GM23338 (cell line): ENCODE measurements around the gene ZNF567. TPM values are rescaled to one million over a fixed set of nuclear protein-coding genes. Genes with fewer than 3 reads are reported as not detected.

ENCODE experiments used
- ATAC-seq: fragments of 200-7000 bp; cut with Tn5 transposase; 3 replicates; pipeline ENCODE4 v1.9.1; 2020
- DNase-seq: peaks from one replicate; pipeline ENCODE4 v3.0.0-alpha.2; 2015; ENCODE audit warnings: low spot score
- H2AFZ ChIP-seq: fragments of 200-600 bp; sonication (generic); 2 replicates; pipeline ENCODE4 v1.8.0; 2016; ENCODE audit warnings: antibody characterized with exemption, mild to moderate bottlenecking, moderate library complexity
- H3F3A ChIP-seq: fragments of 200-600 bp; sonication (generic); replicated peaks from 2 replicates; pipeline ENCODE4 v1.8.0; 2017; ENCODE audit warnings: antibody characterized with exemption, mixed run types, low read depth
- H3K27ac ChIP-seq: fragments of 200-600 bp; sonication (generic); 2 replicates; pipeline ENCODE4 v1.6.1; 2016; ENCODE audit warnings: low read depth
- H3K27me3 ChIP-seq: fragments of 200-600 bp; sonication (generic); 2 replicates; pipeline ENCODE4 v1.8.0; 2016; ENCODE audit warnings: mild to moderate bottlenecking, mixed run types, moderate library complexity; ENCODE audit not compliant: insufficient read depth
- H3K36me3 ChIP-seq: fragments of 200-600 bp; sonication (generic); 2 replicates; pipeline ENCODE4 v1.8.0; 2016; ENCODE audit warnings: mild to moderate bottlenecking; ENCODE audit not compliant: insufficient read depth
- H3K4me1 ChIP-seq: fragments of 200-600 bp; sonication (generic); 2 replicates; pipeline ENCODE4 v1.8.0; 2016; ENCODE audit warnings: mild to moderate bottlenecking, moderate library complexity; ENCODE audit not compliant: insufficient read depth
- H3K4me2 ChIP-seq: fragments of 200-600 bp; sonication (generic); 2 replicates; pipeline ENCODE4 v1.7.1; 2017; ENCODE audit warnings: mixed run types
- H3K4me3 ChIP-seq: fragments of 200-600 bp; sonication (generic); 2 replicates; pipeline ENCODE4 v1.6.1; 2016; ENCODE audit warnings: mixed run types
- H3K79me2 ChIP-seq: fragments of 200-600 bp; sonication (generic); replicated peaks from 2 replicates; pipeline ENCODE4 v1.8.0; 2017; ENCODE audit warnings: mild to moderate bottlenecking; ENCODE audit not compliant: insufficient read depth
- H3K9me2 ChIP-seq: fragments of 200-600 bp; sonication (generic); 2 replicates; pipeline ENCODE4 v1.8.0; 2017; ENCODE audit not compliant: insufficient read depth
- H4K20me1 ChIP-seq: fragments of 200-600 bp; sonication (generic); replicated peaks from 2 replicates; pipeline ENCODE4 v1.8.0; 2017; ENCODE audit warnings: mild to moderate bottlenecking; ENCODE audit not compliant: insufficient read depth
- H3K27ac Mint-ChIP-seq: 2 replicates; pipeline ENCODE4 v1.8.0; 2020; ENCODE audit warnings: inconsistent platforms, mild to moderate bottlenecking, moderate library complexity, mixed read lengths
- H3K27me3 Mint-ChIP-seq: 3 replicates; pipeline ENCODE4 v1.8.0; 2022; ENCODE audit warnings: low read depth, mild to moderate bottlenecking, moderate library complexity, mixed read lengths, inconsistent platforms; ENCODE audit not compliant: insufficient read depth, poor library complexity
- H3K36me3 Mint-ChIP-seq: 3 replicates; pipeline ENCODE4 v1.8.0; 2021; ENCODE audit warnings: low read depth, mild to moderate bottlenecking, inconsistent platforms, moderate library complexity, mixed read lengths
- H3K4me1 Mint-ChIP-seq: 3 replicates; pipeline ENCODE4 v1.8.0; 2020; ENCODE audit warnings: mild to moderate bottlenecking, inconsistent platforms, mixed read lengths
- H3K4me3 Mint-ChIP-seq: 3 replicates; pipeline ENCODE4 v1.8.0; 2021; ENCODE audit warnings: moderate library complexity, mild to moderate bottlenecking, inconsistent platforms, mixed read lengths
- H3K9me3 Mint-ChIP-seq: 3 replicates; pipeline ENCODE4 v1.8.0; 2020; ENCODE audit warnings: moderate library complexity, mild to moderate bottlenecking, inconsistent platforms, mixed read lengths
- CREB1 ChIP-seq: fragments of 250-450 bp; sonication (Bioruptor Pico); IDR thresholded peaks from 2 replicates; pipeline ENCODE4 v1.5.0; 2020; ENCODE audit warnings: low read depth, mild to moderate bottlenecking, moderate library complexity
- EZH2phosphoT487 ChIP-seq: fragments of 200-600 bp; sonication (generic); IDR thresholded peaks from one replicate; pipeline ENCODE4 v1.8.1; 2018; ENCODE audit warnings: antibody characterized with exemption; ENCODE audit not compliant: unreplicated experiment
- POLR2AphosphoS5 ChIP-seq: IDR thresholded peaks from 2 replicates; pipeline ENCODE4 v1.6.1; 2016; ENCODE audit warnings: antibody characterized with exemption, low read depth
- STAT1 ChIP-seq: IDR thresholded peaks from one replicate; pipeline ENCODE4 v1.6.1; 2016; ENCODE audit warnings: antibody characterized with exemption; ENCODE audit not compliant: unreplicated experiment
- ZNF331 ChIP-seq: fragments of 250-450 bp; sonication (Bioruptor Pico); IDR thresholded peaks from 2 replicates; pipeline ENCODE4 v1.5.0; 2020; ENCODE audit warnings: low read depth, mild to moderate bottlenecking, moderate library complexity
- polyA plus RNA-seq: library from polyadenylated mRNA; unstranded; fragments of >200 nt; fragmentation: Nextera tagmentation; extraction: Ambion mirVana; gene quantifications from 2 replicates; pipeline ENCODE4 v1.2.1, GENCODE V29; 2016
- total RNA-seq: library from RNA; depleted of rRNA; stranded (reverse); fragments of >200 nt; shearing (Covaris generic); gene quantifications from 2 replicates; pipeline ENCODE4 v1.2.3, GENCODE V29; 2014; rRNA removed
- TF ChIP-seq, protein P1 (sequence below): IDR thresholded peaks from 2 replicates; pipeline ENCODE4 v1.6.1; 2016; ENCODE audit warnings: antibody characterized with exemption
- TF ChIP-seq, protein P2 (sequence below), 2 experiments: fragments of 200-600 bp in 1 of 2; sonication (generic) in 1 of 2; conservative IDR thresholded peaks; 2 replicates each; pipeline versions ENCODE4 v1.5.1 to v1.6.1; 2016 to 2017; ENCODE audit warnings: antibody characterized with exemption in 2 of 2, low read depth in 2 of 2, mild to moderate bottlenecking in 2 of 2, moderate library complexity in 1 of 2
- TF ChIP-seq, protein P3 (sequence below): fragments of 250-450 bp; sonication (Bioruptor Pico); IDR thresholded peaks from 2 replicates; pipeline ENCODE4 v1.5.0; 2020; ENCODE audit warnings: mild to moderate bottlenecking, moderate library complexity

ZNF567 gene
- total and polyA plus RNA-seq, 2 experiments from 2014 or later = 15.6 to 17.6 TPM

DNA sequence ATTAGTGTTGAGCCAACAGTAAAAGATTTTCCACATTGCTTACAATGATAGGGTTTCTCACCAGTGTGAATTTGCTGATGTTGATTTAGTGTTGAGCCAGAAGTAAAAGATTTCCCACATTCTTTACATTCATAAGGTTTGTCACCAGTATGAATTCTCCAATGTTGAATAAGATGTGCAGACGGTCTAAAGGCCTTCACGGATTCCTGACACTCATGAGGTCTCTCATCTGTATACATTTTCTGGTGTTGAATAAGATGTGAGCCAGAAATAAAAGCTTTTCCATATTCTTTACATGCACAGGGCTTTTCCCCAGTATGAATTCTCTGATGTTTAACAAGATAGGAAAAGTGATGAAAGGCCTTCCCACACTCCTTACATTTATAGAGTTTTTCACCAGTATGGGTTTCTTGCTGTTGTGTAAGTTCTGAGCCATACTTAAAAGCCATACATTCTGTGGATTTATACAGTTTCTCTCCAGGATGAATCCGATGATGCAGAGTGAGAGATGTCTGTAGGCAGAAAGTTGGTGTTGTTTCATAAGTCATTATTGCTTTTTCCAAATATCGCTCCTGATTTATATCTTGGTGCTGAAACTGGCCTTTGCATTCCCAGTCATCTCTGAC lies 62.8 kb downstream of the ZNF567 start:
- peaks cover 21% of the 10 kb centered on the region; the same call in 1 of the 2 replicates for H3F3A ChIP-seq
- Mint-ChIP-seq H3K4me1 (no peaks in the 10 kb centered on the region), H3K27ac (no peak overlapping the region), H3K9me3 (peaks cover 98% of the 10 kb centered on the region), H3K27me3 (peaks cover 7% of the 10 kb centered on the region), H3K36me3 (peaks cover 99% of the 10 kb centered on the region), H3K4me3 (no peak overlapping the region)
- H3K4me2 ChIP-seq = no peak overlapping the region
- peaks cover 97% of the 10 kb centered on the region for H3K36me3 ChIP-seq
- no peaks in the 10 kb centered on the region; the same call in 1 of the 2 replicates for H3K9me2 ChIP-seq
- peaks cover 6% of the 10 kb centered on the region; the same call in 1 of the 2 replicates for H3K27me3 ChIP-seq
- no peak overlapping the region for H2AFZ ChIP-seq
- ATAC-seq (no peak), DNase-seq (no peak)
- H4K20me1 ChIP-seq = no peaks in the 10 kb centered on the region
- H3K79me2 ChIP-seq = peaks cover 72% of the 10 kb centered on the region
- H3K4me3 ChIP-seq = peak overlapping the region; percentile 36; the same call in 1 of the 2 replicates
- H3K4me1 ChIP-seq = no peaks in the 10 kb centered on the region
- no peak overlapping the region for H3K27ac ChIP-seq
- TF ChIP-seq, protein P1, sequence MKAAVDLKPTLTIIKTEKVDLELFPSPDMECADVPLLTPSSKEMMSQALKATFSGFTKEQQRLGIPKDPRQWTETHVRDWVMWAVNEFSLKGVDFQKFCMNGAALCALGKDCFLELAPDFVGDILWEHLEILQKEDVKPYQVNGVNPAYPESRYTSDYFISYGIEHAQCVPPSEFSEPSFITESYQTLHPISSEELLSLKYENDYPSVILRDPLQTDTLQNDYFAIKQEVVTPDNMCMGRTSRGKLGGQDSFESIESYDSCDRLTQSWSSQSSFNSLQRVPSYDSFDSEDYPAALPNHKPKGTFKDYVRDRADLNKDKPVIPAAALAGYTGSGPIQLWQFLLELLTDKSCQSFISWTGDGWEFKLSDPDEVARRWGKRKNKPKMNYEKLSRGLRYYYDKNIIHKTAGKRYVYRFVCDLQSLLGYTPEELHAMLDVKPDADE = no peak
- TF ChIP-seq POLR2AphosphoS5 (no peak), CREB1 (CRISPR knock-in tag) (no peak), STAT1 (no peak), EZH2phosphoT487 (no peak), ZNF331 (CRISPR knock-in tag) (no peak)
- TF ChIP-seq, protein P2, sequence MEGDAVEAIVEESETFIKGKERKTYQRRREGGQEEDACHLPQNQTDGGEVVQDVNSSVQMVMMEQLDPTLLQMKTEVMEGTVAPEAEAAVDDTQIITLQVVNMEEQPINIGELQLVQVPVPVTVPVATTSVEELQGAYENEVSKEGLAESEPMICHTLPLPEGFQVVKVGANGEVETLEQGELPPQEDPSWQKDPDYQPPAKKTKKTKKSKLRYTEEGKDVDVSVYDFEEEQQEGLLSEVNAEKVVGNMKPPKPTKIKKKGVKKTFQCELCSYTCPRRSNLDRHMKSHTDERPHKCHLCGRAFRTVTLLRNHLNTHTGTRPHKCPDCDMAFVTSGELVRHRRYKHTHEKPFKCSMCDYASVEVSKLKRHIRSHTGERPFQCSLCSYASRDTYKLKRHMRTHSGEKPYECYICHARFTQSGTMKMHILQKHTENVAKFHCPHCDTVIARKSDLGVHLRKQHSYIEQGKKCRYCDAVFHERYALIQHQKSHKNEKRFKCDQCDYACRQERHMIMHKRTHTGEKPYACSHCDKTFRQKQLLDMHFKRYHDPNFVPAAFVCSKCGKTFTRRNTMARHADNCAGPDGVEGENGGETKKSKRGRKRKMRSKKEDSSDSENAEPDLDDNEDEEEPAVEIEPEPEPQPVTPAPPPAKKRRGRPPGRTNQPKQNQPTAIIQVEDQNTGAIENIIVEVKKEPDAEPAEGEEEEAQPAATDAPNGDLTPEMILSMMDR (conservative IDR thresholded peaks at IDR 0.05; ENCODE audit: low read depth in 2 of 2) = no peak
- TF ChIP-seq, protein P3, sequence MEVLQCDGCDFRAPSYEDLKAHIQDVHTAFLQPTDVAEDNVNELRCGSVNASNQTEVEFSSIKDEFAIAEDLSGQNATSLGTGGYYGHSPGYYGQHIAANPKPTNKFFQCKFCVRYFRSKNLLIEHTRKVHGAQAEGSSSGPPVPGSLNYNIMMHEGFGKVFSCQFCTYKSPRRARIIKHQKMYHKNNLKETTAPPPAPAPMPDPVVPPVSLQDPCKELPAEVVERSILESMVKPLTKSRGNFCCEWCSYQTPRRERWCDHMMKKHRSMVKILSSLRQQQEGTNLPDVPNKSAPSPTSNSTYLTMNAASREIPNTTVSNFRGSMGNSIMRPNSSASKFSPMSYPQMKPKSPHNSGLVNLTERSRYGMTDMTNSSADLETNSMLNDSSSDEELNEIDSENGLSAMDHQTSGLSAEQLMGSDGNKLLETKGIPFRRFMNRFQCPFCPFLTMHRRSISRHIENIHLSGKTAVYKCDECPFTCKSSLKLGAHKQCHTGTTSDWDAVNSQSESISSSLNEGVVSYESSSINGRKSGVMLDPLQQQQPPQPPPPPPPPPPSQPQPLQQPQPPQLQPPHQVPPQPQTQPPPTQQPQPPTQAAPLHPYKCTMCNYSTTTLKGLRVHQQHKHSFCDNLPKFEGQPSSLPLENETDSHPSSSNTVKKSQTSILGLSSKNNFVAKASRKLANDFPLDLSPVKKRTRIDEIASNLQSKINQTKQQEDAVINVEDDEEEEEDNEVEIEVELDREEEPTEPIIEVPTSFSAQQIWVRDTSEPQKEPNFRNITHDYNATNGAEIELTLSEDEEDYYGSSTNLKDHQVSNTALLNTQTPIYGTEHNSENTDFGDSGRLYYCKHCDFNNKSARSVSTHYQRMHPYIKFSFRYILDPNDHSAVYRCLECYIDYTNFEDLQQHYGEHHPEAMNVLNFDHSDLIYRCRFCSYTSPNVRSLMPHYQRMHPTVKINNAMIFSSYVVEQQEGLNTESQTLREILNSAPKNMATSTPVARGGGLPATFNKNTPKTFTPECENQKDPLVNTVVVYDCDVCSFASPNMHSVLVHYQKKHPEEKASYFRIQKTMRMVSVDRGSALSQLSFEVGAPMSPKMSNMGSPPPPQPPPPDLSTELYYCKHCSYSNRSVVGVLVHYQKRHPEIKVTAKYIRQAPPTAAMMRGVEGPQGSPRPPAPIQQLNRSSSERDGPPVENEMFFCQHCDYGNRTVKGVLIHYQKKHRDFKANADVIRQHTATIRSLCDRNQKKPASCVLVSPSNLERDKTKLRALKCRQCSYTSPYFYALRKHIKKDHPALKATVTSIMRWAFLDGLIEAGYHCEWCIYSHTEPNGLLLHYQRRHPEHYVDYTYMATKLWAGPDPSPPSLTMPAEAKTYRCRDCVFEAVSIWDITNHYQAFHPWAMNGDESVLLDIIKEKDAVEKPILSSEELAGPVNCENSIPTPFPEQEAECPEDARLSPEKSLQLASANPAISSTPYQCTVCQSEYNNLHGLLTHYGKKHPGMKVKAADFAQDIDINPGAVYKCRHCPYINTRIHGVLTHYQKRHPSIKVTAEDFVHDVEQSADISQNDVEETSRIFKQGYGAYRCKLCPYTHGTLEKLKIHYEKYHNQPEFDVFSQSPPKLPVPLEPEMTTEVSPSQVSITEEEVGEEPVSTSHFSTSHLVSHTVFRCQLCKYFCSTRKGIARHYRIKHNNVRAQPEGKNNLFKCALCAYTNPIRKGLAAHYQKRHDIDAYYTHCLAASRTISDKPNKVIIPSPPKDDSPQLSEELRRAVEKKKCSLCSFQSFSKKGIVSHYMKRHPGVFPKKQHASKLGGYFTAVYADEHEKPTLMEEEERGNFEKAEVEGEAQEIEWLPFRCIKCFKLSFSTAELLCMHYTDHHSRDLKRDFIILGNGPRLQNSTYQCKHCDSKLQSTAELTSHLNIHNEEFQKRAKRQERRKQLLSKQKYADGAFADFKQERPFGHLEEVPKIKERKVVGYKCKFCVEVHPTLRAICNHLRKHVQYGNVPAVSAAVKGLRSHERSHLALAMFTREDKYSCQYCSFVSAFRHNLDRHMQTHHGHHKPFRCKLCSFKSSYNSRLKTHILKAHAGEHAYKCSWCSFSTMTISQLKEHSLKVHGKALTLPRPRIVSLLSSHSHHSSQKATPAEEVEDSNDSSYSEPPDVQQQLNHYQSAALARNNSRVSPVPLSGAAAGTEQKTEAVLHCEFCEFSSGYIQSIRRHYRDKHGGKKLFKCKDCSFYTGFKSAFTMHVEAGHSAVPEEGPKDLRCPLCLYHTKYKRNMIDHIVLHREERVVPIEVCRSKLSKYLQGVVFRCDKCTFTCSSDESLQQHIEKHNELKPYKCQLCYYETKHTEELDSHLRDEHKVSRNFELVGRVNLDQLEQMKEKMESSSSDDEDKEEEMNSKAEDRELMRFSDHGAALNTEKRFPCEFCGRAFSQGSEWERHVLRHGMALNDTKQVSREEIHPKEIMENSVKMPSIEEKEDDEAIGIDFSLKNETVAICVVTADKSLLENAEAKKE (CRISPR knock-in tag) = no peak

Other genes starting within 250 kb of the ZNF567 start
- 18.0 and 22.8 TPM in 2 replicates for gene ZNF566, start 198.1 kb upstream of the ZNF567 start, total RNA-seq
- 8.5 and 11.9 TPM in 2 replicates for gene ZNF566, start 198.1 kb upstream of the ZNF567 start, polyA plus RNA-seq
- gene ZNF260, start 159.3 kb upstream of the ZNF567 start, total RNA-seq = 32.6 and 35.9 TPM in 2 replicates
- gene ZNF260, start 159.3 kb upstream of the ZNF567 start, polyA plus RNA-seq = 19.4 and 26.8 TPM in 2 replicates
- gene ZNF529, start 114.3 kb upstream of the ZNF567 start, total RNA-seq = 12.8 and 16.5 TPM in 2 replicates
- gene ZNF529, start 114.3 kb upstream of the ZNF567 start, polyA plus RNA-seq = 6.1 and 9.2 TPM in 2 replicates
- 11.5 and 12.4 TPM in 2 replicates for gene ZNF382, start 82.3 kb upstream of the ZNF567 start, total RNA-seq
- gene ZNF382, start 82.3 kb upstream of the ZNF567 start, polyA plus RNA-seq = 3.2 and 3.8 TPM in 2 replicates
- 6.9 and 9.1 TPM in 2 replicates for gene ZNF461, start 20.8 kb upstream of the ZNF567 start, total RNA-seq
- 3.0 and 3.1 TPM in 2 replicates for gene ZNF461, start 20.8 kb upstream of the ZNF567 start, polyA plus RNA-seq
- 41.1 and 43.9 TPM in 2 replicates for gene ZNF850, start 85.2 kb downstream of the ZNF567 start, total RNA-seq
- gene ZNF850, start 85.2 kb downstream of the ZNF567 start, polyA plus RNA-seq = 7.7 and 8.7 TPM in 2 replicates
- gene ZNF790, start 150.8 kb downstream of the ZNF567 start, total RNA-seq = 5.2 and 5.4 TPM in 2 replicates
- gene ZNF790, start 150.8 kb downstream of the ZNF567 start, polyA plus RNA-seq = 5.9 and 8.4 TPM in 2 replicates
- gene ZNF345, start 163.3 kb downstream of the ZNF567 start, total RNA-seq = 5.5 and 17.7 TPM in 2 replicates
- 5.2 and 5.7 TPM in 2 replicates for gene ZNF345, start 163.3 kb downstream of the ZNF567 start, polyA plus RNA-seq
- 6.4 and 8.5 TPM in 2 replicates for gene ZNF829, start 228.7 kb downstream of the ZNF567 start, total RNA-seq
- 4.3 and 5.9 TPM in 2 replicates for gene ZNF829, start 228.7 kb downstream of the ZNF567 start, polyA plus RNA-seq
- 10.3 and 10.5 TPM in 2 replicates for gene ZNF568, start 228.7 kb downstream of the ZNF567 start, total RNA-seq
- 5.9 and 7.6 TPM in 2 replicates for gene ZNF568, start 228.7 kb downstream of the ZNF567 start, polyA plus RNA-seq